ENCODE measurements around the gene ITCH. TPM values are rescaled to one million over a fixed set of nuclear protein-coding genes. Genes with fewer than 3 reads are reported as not detected.
A peak's percentile ranks its signal among the peaks of the same experiment; 100 is the strongest.
"Not testable (repeated sequence)": the region's sequence is repeated elsewhere in the genome, so short reads cannot be mapped to it uniquely, and the experiment has no call there.

Gene ITCH
- total RNA-seq (2014; rRNA removed; shearing (Covaris generic)) = 60.1 and 67.4 TPM in 2 replicates

- peak; percentile 96 for DNase-seq (ENCODE audit: low read depth)
Observed at GRCh38 chr20:34363062-34363464, at the start of gene ITCH. Gene ITCH, plus strand, starts transcription at chr20:34363273. Its CDS starts 30,539 bp downstream, at chr20:34393812.

GRCh38 chr20:34315236-34315635 lies 47.8 kb upstream of the ITCH start:
- DNase-seq (ENCODE audit: low read depth) = no peak

- DNase-seq (ENCODE audit: low read depth) = peak; percentile 87
Observed at GRCh38 chr20:34316196-34316814, 46.8 kb upstream of the ITCH start.

GRCh38 chr20:34318609-34319443 lies 44.2 kb upstream of the ITCH start:
- DNase-seq (ENCODE audit: low read depth) = no peak

GRCh38 chr20:34320861-34321260 lies 42.2 kb upstream of the ITCH start:
- no peak for DNase-seq (ENCODE audit: low read depth)

- DNase-seq (ENCODE audit: low read depth) = no peak
Observed at GRCh38 chr20:34322267-34323105, 40.6 kb upstream of the ITCH start.

GRCh38 chr20:34324541-34324940 lies 38.5 kb upstream of the ITCH start:
- no peak for DNase-seq (ENCODE audit: low read depth)

- DNase-seq (ENCODE audit: low read depth) = not testable (repeated sequence)
Observed at GRCh38 chr20:34328207-34328606, 34.9 kb upstream of the ITCH start.

GRCh38 chr20:34328928-34329677 lies 34.0 kb upstream of the ITCH start:
- no peak for DNase-seq (ENCODE audit: low read depth)

GRCh38 chr20:34330861-34331544 lies 32.1 kb upstream of the ITCH start:
- not testable (repeated sequence) for DNase-seq (ENCODE audit: low read depth)

GRCh38 chr20:34331838-34332237 lies 31.2 kb upstream of the ITCH start:
- DNase-seq (ENCODE audit: low read depth) = no peak

GRCh38 chr20:34332262-34332920 lies 30.7 kb upstream of the ITCH start:
- no peak for DNase-seq (ENCODE audit: low read depth)

GRCh38 chr20:34333786-34334185 lies 29.3 kb upstream of the ITCH start:
- DNase-seq (ENCODE audit: low read depth) = no peak

GRCh38 chr20:34334654-34335407 lies 28.2 kb upstream of the ITCH start:
- peak; percentile 74 for DNase-seq (ENCODE audit: low read depth)

- no peak for DNase-seq (ENCODE audit: low read depth)
Observed at GRCh38 chr20:34337544-34337943, 25.5 kb upstream of the ITCH start.

- no peak for DNase-seq (ENCODE audit: low read depth)
Observed at GRCh38 chr20:34337982-34338726, 24.9 kb upstream of the ITCH start.

- DNase-seq (ENCODE audit: low read depth) = not testable (repeated sequence)
Observed at GRCh38 chr20:34340726-34341125, 22.3 kb upstream of the ITCH start.

GRCh38 chr20:34341199-34341598 lies 21.9 kb upstream of the ITCH start:
- DNase-seq (ENCODE audit: low read depth) = not testable (repeated sequence)

Data from RPMI7951 (cell line).